Measurements from ENCODE around the gene MARCHF3. TPM values are rescaled to one million over a fixed set of nuclear protein-coding genes. Genes with fewer than 3 reads are reported as not detected.
A peak's percentile ranks its signal among the peaks of the same experiment; 100 is the strongest.

MARCHF3 gene
- total RNA-seq, 4 donors from 2014 or later: 1.7 to 13.9 (median 2.5) TPM

GRCh38 chr5:127040796-127041520 is 10.6 kb upstream of the MARCHF3 start:
- Histone ChIP-seq H3K9me3 (no peaks in the 10 kb centered on the region), H3K4me3 (no peak overlapping the region), H3K36me3 (no peaks in the 10 kb centered on the region), H3K27me3 (no peaks in the 10 kb centered on the region), H3K27ac (replicated peaks in 1 of 4) (peak overlapping the region in 3 of 4 donors; percentile 15 to 59 (median 38)), H3K4me1 (peaks cover 8 to 12% (median 9%) of the 10 kb centered on the region in 4 donors)
- TF ChIP-seq POLR2A (IDR thresholded peaks at IDR 0.05; ENCODE audit: low read depth): no peak
- no peak for TF ChIP-seq EP300 (IDR thresholded peaks at IDR 0.05)
- no peak for TF ChIP-seq POLR2AphosphoS5 (IDR thresholded peaks at IDR 0.05)
- no peak for TF ChIP-seq CTCF (IDR thresholded peaks at IDR 0.05)
- intact Hi-C loops (cut with DNase I): no loop called here
- 59% methylated on average over 9 of the region's 9 CpGs for whole genome bisulfite sequencing
- no peak for DNase-seq (ENCODE audit: extremely low spot score)

GRCh38 chr5:127038550-127038949 is 8.2 kb upstream of the MARCHF3 start:
- Histone ChIP-seq H3K9me3 (no peaks in the 10 kb centered on the region), H3K36me3 (no peaks in the 10 kb centered on the region), H3K27ac (replicated peaks in 1 of 4) (no peak overlapping the region), H3K4me3 (no peak overlapping the region), H3K4me1 (peaks cover 8 to 12% (median 9%) of the 10 kb centered on the region in 4 donors), H3K27me3 (peaks cover 0 to 13% (median 0%) of the 10 kb centered on the region in 4 donors)
- intact Hi-C loops (cut with DNase I): no loop called here
- no peak for DNase-seq (ENCODE audit: extremely low spot score)
- no peak for TF ChIP-seq POLR2AphosphoS5 (IDR thresholded peaks at IDR 0.05)
- no peak for TF ChIP-seq POLR2A (IDR thresholded peaks at IDR 0.05; ENCODE audit: low read depth)
- no peak for TF ChIP-seq CTCF (IDR thresholded peaks at IDR 0.05)
- no peak for TF ChIP-seq EP300 (IDR thresholded peaks at IDR 0.05)
- WGBS: 61% methylated on average over 4 of the region's 4 CpGs

DNA sequence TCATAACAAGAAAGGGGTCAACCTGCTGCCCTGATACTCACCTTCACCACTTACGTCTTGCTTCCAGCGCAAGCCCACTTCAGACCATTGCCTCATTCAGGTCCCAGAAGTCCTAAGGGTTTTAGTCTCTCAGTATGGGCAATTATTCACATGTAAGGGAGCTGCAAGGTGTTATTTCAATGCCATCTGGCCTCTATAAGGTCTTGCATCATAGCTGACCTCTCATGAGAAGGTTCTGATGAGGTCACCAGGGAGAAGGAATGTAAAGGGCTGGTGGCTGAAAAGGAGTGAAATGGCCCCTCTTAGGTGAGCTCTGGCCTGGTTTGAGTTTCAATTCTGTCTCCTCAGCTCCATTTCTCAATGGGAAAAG is 1.5 kb upstream of the MARCHF3 start:
- H3K27me3 ChIP-seq: peaks cover 0 to 25% (median 0%) of the 10 kb centered on the region in 4 donors
- no peaks in the 10 kb centered on the region for H3K36me3 ChIP-seq
- no peak for DNase-seq (ENCODE audit: extremely low spot score)
- intact Hi-C loops (cut with DNase I): no loop called here
- no peaks in the 10 kb centered on the region for H3K9me3 ChIP-seq
- peaks cover 6 to 21% (median 19%) of the 10 kb centered on the region in 4 donors for H3K4me1 ChIP-seq
- no peak overlapping the region for H3K27ac ChIP-seq (replicated peaks in 1 of 4)
- WGBS: 100% methylated on average over 2 of the region's 2 CpGs
- TF ChIP-seq POLR2A (IDR thresholded peaks at IDR 0.05; ENCODE audit: low read depth): no peak
- no peak for TF ChIP-seq CTCF (IDR thresholded peaks at IDR 0.05)
- no peak for TF ChIP-seq POLR2AphosphoS5 (IDR thresholded peaks at IDR 0.05)
- no peak for TF ChIP-seq EP300 (IDR thresholded peaks at IDR 0.05)
- H3K4me3 ChIP-seq: no peak overlapping the region

DNA sequence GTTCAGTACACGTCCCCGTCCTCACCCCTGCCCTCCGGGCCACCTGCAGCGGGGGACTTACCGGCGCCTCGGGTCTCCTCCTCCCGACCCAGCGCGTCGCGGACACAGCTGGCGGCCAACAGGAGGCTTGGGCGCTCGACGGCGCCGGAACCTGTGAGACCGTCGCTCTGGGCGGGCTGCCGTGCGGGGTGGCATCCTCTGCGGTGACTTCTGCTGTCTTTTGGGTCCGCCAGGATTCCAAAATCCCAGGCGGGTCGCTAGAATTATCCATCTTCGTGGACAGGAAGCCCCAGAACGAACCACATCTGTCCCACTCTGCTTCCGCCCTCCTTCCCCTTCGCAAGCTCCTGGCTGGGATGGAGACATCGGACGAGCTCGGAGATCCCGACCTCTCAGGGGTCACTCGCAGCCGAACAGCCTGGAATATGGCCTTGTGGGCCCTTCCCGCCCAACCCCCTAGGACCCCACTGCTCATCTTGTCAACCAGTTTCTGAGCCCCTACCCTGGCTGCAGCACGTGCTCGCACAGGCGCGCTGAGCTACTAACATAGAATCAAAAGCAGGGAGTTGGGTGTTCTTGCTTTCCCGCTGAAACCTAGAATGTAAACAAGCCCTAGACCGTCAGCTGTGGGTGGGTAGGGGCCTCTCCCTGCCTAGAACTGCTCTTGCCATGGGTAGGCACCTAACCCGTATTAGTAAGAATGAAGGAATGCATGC is 947 bp upstream of the MARCHF3 start:
- WGBS: 21% methylated on average over 33 of the region's 45 CpGs
- TF ChIP-seq POLR2AphosphoS5 (IDR thresholded peaks at IDR 0.05) (no peak), EP300 (IDR thresholded peaks at IDR 0.05) (no peak), POLR2A (IDR thresholded peaks at IDR 0.05; ENCODE audit: low read depth) (no peak), CTCF (IDR thresholded peaks at IDR 0.05) (no peak)
- Histone ChIP-seq H3K27me3 (peaks cover 0 to 25% (median 0%) of the 10 kb centered on the region in 4 donors), H3K36me3 (no peaks in the 10 kb centered on the region), H3K27ac (replicated peaks in 1 of 4) (peak overlapping the region; percentile 87 to 88 (median 88)), H3K4me3 (peak overlapping the region; percentile 74 to 84 (median 81)), H3K4me1 (peaks cover 6 to 21% (median 19%) of the 10 kb centered on the region in 4 donors), H3K9me3 (no peaks in the 10 kb centered on the region)
- intact Hi-C loops (cut with DNase I): no loop called here
- DNase-seq (ENCODE audit: extremely low spot score): no peak

All from esophagus muscularis mucosa (tissue), 4 donors.